Neural progenitor cell (in vitro differentiated cells): Measurements from ENCODE around the gene ALAS1. TPM values are rescaled to one million over a fixed set of nuclear protein-coding genes. Genes with fewer than 3 reads are reported as not detected.

Source experiments
- DNase-seq: peaks from one replicate; pipeline ENCODE4 v3.0.0-alpha.2; 2016; ENCODE audit warnings: low spot score
- H2AFZ ChIP-seq: fragments of 200-600 bp; sonication (generic); replicated peaks from 2 replicates; pipeline ENCODE4 v1.6.1; 2016; ENCODE audit warnings: antibody characterized with exemption
- H3F3A ChIP-seq: fragments of 200-600 bp; sonication (generic); 2 replicates; pipeline ENCODE4 v1.6.1; 2016; ENCODE audit warnings: antibody characterized with exemption, low read depth
- H3K27ac ChIP-seq: fragments of 200-600 bp; sonication (generic); 2 replicates; pipeline ENCODE4 v1.5.1; 2016; ENCODE audit warnings: mild to moderate bottlenecking
- H3K27me3 ChIP-seq: fragments of 200-600 bp; sonication (generic); 2 replicates; pipeline ENCODE4 v1.6.1; 2016; ENCODE audit warnings: mild to moderate bottlenecking, moderate library complexity
- H3K36me3 ChIP-seq: fragments of 200-600 bp; sonication (generic); 2 replicates; pipeline ENCODE4 v1.5.1; 2016
- H3K4me1 ChIP-seq: fragments of 200-600 bp; sonication (generic); 2 replicates; pipeline ENCODE4 v1.6.1; 2016; ENCODE audit warnings: mixed run types
- H3K4me2 ChIP-seq: fragments of 200-600 bp; sonication (generic); 2 replicates; pipeline ENCODE4 v1.6.1; 2016
- H3K4me3 ChIP-seq: fragments of 200-600 bp; sonication (generic); 2 replicates; pipeline ENCODE4 v1.5.1; 2016
- H3K79me2 ChIP-seq: fragments of 200-600 bp; sonication (generic); 2 replicates; pipeline ENCODE4 v1.6.1; 2016; ENCODE audit warnings: low read depth
- H3K9ac ChIP-seq: fragments of 200-600 bp; sonication (generic); 2 replicates; pipeline ENCODE4 v1.6.1; 2016
- H3K9me3 ChIP-seq: fragments of 200-600 bp; sonication (generic); 2 replicates; pipeline ENCODE4 v1.5.1; 2016; ENCODE audit warnings: low read depth
- H4K20me1 ChIP-seq: fragments of 200-600 bp; sonication (generic); 2 replicates; pipeline ENCODE4 v1.6.1; 2016; ENCODE audit warnings: low read depth
- H3K27ac Mint-ChIP-seq: 3 replicates; pipeline ENCODE4 v1.8.0; 2021; ENCODE audit warnings: mixed read lengths
- H3K27me3 Mint-ChIP-seq: 2 replicates; pipeline ENCODE4 v1.8.0; 2022; ENCODE audit warnings: low read depth, mild to moderate bottlenecking, inconsistent platforms, moderate library complexity, mixed read lengths; ENCODE audit not compliant: insufficient read depth
- H3K36me3 Mint-ChIP-seq: 3 replicates; pipeline ENCODE4 v1.8.0; 2021; ENCODE audit warnings: mixed read lengths
- H3K4me1 Mint-ChIP-seq: 3 replicates; pipeline ENCODE4 v1.8.0; 2021; ENCODE audit warnings: mixed read lengths
- H3K4me3 Mint-ChIP-seq: 3 replicates; pipeline ENCODE4 v1.8.0; 2021; ENCODE audit warnings: mild to moderate bottlenecking, moderate library complexity, mixed read lengths
- H3K9me3 Mint-ChIP-seq: 3 replicates; pipeline ENCODE4 v1.8.0; 2020; ENCODE audit warnings: mixed read lengths
- EZH2 ChIP-seq: fragments of 200-600 bp; sonication (generic); IDR thresholded peaks from 2 replicates; pipeline ENCODE4 v1.6.1; 2017; ENCODE audit warnings: antibody characterized with exemption, mild to moderate bottlenecking, moderate library complexity
- EZH2phosphoT487 ChIP-seq: fragments of 200-600 bp; sonication (generic); IDR thresholded peaks from 2 replicates; pipeline ENCODE4 v1.6.1; 2017; ENCODE audit warnings: antibody characterized with exemption
- total RNA-seq: library from RNA; depleted of rRNA; stranded (reverse); fragments of >200 nt; gene quantifications from 2 replicates; pipeline ENCODE4 v1.2.3, GENCODE V29; 2015; ENCODE audit warnings: low replicate concordance
- TF ChIP-seq, protein P1 (sequence below): fragments of 200-600 bp; sonication (generic); IDR thresholded peaks from 2 replicates; pipeline ENCODE4 v1.5.1; 2017; ENCODE audit warnings: antibody characterized with exemption, mild to moderate bottlenecking

Gene ALAS1
- total RNA-seq, 1 donor from 2014 or later, result 35.0 TPM

DNA sequence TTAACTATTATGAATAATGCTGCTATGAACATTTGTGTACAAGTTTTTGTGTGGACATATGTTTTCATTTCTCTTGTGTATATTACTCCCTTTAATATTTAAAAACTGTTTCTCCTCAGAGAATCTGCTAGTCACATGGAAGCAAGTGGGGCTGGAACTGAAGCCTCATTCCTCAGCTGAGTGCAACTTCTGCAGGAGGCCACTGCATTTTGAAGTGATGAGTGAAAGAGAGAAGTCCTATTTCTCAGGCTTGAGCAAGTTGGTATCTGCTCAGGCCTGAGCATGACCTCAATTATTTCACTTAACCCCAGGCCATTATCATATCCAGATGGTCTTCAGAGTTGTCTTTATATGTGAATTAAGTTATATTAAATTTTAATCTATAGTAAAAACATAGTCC lies 15.9 kb downstream of the ALAS1 start:
- no peak overlapping the region for H3K9ac ChIP-seq
- Mint-ChIP-seq H3K4me1 (no peaks in the 10 kb centered on the region), H3K27me3 (peaks cover 3% of the 10 kb centered on the region), H3K4me3 (no peak overlapping the region), H3K36me3 (peaks cover 37% of the 10 kb centered on the region), H3K27ac (no peak overlapping the region), H3K9me3 (no peaks in the 10 kb centered on the region)
- H3K36me3 ChIP-seq, result no peaks in the 10 kb centered on the region
- H3K4me2 ChIP-seq, result no peak overlapping the region
- no peaks in the 10 kb centered on the region for H3K79me2 ChIP-seq
- no peaks in the 10 kb centered on the region for H3K4me1 ChIP-seq
- DNase-seq, result no peak
- no peaks in the 10 kb centered on the region for H3F3A ChIP-seq
- H3K9me3 ChIP-seq, result no peaks in the 10 kb centered on the region
- H2AFZ ChIP-seq, result no peak overlapping the region
- TF ChIP-seq, protein P1, sequence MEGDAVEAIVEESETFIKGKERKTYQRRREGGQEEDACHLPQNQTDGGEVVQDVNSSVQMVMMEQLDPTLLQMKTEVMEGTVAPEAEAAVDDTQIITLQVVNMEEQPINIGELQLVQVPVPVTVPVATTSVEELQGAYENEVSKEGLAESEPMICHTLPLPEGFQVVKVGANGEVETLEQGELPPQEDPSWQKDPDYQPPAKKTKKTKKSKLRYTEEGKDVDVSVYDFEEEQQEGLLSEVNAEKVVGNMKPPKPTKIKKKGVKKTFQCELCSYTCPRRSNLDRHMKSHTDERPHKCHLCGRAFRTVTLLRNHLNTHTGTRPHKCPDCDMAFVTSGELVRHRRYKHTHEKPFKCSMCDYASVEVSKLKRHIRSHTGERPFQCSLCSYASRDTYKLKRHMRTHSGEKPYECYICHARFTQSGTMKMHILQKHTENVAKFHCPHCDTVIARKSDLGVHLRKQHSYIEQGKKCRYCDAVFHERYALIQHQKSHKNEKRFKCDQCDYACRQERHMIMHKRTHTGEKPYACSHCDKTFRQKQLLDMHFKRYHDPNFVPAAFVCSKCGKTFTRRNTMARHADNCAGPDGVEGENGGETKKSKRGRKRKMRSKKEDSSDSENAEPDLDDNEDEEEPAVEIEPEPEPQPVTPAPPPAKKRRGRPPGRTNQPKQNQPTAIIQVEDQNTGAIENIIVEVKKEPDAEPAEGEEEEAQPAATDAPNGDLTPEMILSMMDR, result no peak
- TF ChIP-seq EZH2 (no peak), EZH2phosphoT487 (no peak)
- no peak overlapping the region for H3K4me3 ChIP-seq
- H4K20me1 ChIP-seq, result no peaks in the 10 kb centered on the region
- H3K27me3 ChIP-seq, result no peaks in the 10 kb centered on the region
- no peak overlapping the region for H3K27ac ChIP-seq

DNA sequence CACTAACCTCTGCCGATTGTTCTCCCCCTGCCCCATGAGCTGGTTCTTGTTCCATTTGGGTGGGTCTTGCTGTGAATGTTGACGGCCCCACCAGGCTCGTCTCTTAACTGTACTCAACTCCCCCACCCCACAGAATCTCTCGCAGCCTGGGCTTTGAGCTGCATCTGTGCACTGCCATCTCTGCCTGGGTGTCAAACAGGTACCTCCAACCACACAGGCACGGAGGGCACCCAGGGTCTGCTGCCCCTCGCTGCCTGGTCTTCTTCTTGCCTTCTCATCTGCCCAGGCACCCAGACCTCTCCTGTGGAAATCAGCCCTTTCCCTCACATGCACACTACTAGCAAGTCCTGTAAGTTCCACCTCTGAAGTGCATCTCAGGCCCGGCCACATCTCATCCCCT lies 17.4 kb downstream of the ALAS1 start:
- Histone ChIP-seq H3K79me2 (no peaks in the 10 kb centered on the region), H3K9ac (no peak overlapping the region), H3K4me3 (no peak overlapping the region), H3F3A (no peaks in the 10 kb centered on the region), H3K36me3 (no peaks in the 10 kb centered on the region), H3K27ac (no peak overlapping the region), H3K9me3 (no peaks in the 10 kb centered on the region), H3K4me1 (no peaks in the 10 kb centered on the region), H4K20me1 (no peaks in the 10 kb centered on the region), H2AFZ (no peak overlapping the region), H3K4me2 (no peak overlapping the region), H3K27me3 (no peaks in the 10 kb centered on the region)
- H3K36me3 Mint-ChIP-seq, result peaks cover 34% of the 10 kb centered on the region
- TF ChIP-seq EZH2 (no peak), EZH2phosphoT487 (no peak)
- TF ChIP-seq, protein P1, result no peak
- H3K4me3 Mint-ChIP-seq, result no peak overlapping the region
- H3K27ac Mint-ChIP-seq, result no peak overlapping the region
- no peak for DNase-seq
- H3K9me3 Mint-ChIP-seq, result no peaks in the 10 kb centered on the region
- H3K4me1 Mint-ChIP-seq, result no peaks in the 10 kb centered on the region
- peaks cover 3% of the 10 kb centered on the region for H3K27me3 Mint-ChIP-seq

DNA sequence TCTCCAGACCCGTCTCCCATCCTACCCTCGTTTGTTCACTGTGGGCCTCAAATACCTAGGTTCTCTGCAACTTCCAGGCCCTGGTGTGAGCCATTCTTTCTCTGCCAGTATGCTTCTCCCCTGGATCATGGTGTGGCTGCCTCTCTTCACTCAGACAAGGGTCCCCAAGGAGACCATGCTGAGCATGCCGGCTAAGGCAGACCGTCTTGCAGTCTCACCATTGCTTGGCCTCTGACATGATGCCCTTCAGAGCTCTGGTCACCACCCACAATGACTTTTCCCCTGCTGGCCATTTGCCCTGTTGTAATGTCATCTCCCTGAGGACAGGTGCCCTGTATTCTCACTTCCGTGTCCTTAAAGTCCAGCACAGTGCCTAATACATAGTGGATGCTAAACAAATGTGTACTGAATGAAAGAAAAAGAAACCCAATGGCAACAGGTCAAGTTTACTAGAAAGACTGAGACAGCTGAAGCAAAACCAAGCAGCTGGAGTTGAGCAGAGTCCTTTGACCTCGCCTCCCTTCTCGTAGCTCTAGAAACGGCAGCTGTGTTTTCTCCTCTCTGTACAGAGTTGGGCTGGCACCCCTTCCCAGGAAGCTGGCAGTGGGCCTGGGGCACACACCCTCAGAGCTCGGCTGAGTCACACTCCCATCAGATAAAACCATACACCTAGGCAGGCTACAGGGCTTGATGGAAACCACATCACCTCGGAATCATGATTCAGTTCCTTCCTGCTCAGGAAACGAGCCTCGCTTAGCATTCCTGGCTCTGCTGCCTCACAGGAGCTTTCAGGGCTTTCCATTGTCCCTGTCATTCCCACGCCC lies 18.8 kb downstream of the ALAS1 start:
- Mint-ChIP-seq H3K36me3 (peaks cover 26% of the 10 kb centered on the region), H3K4me1 (peaks cover 2% of the 10 kb centered on the region), H3K27me3 (peaks cover 3% of the 10 kb centered on the region), H3K27ac (peak overlapping the region; percentile 17), H3K4me3 (no peak overlapping the region), H3K9me3 (no peaks in the 10 kb centered on the region)
- Histone ChIP-seq H3K27ac (no peak overlapping the region), H3K9ac (no peak overlapping the region), H3K4me1 (peaks cover 3% of the 10 kb centered on the region), H3K4me3 (no peak overlapping the region), H3K79me2 (no peaks in the 10 kb centered on the region), H3K27me3 (no peaks in the 10 kb centered on the region), H2AFZ (no peak overlapping the region), H3K36me3 (no peaks in the 10 kb centered on the region), H3K4me2 (no peak overlapping the region), H3F3A (no peaks in the 10 kb centered on the region), H3K9me3 (no peaks in the 10 kb centered on the region), H4K20me1 (no peaks in the 10 kb centered on the region)
- DNase-seq, result no peak
- TF ChIP-seq, protein P1, result no peak
- TF ChIP-seq EZH2 (no peak), EZH2phosphoT487 (no peak)
